ENCODE data around the gene RUVBL2. TPM values are rescaled to one million over a fixed set of nuclear protein-coding genes. Genes with fewer than 3 reads are reported as not detected.
A peak's percentile ranks its signal among the peaks of the same experiment; 100 is the strongest.

Gene RUVBL2
- total RNA-seq, 1 donor from 2014 or later = 101 TPM

- Histone ChIP-seq H3K27ac (ENCODE audit: low read depth, low read length) (peak overlapping the region; percentile 90), H3K27me3 (ENCODE audit: control insufficient read depth in 3 of 3, insufficient read depth in 3 of 3, low read length in 3 of 3) (no peaks in the 10 kb centered on the region), H3K9ac (ENCODE audit: low read depth in 1 of 3, low read length in 3 of 3) (peak overlapping the region in 1 of 3 donors; percentile 33), H3K9me3 (ENCODE audit: control insufficient read depth in 3 of 3, low read length in 3 of 3) (no peaks in the 10 kb centered on the region), H3K4me1 (ENCODE audit: control insufficient read depth in 3 of 3, insufficient read depth in 3 of 3, low read length in 3 of 3) (peaks cover 41 to 54% (median 48%) of the 10 kb centered on the region in 3 donors), H3K4me3 (ENCODE audit: low read length in 3 of 3) (no peak overlapping the region), H3K36me3 (ENCODE audit: control insufficient read depth in 3 of 3, insufficient read depth in 3 of 3, low read length in 3 of 3) (peaks cover 57 to 63% (median 61%) of the 10 kb centered on the region in 3 donors)
These were observed 24.2 kb upstream of the RUVBL2 start for GRCh38 chr19:48969276-48970138.

DNA sequence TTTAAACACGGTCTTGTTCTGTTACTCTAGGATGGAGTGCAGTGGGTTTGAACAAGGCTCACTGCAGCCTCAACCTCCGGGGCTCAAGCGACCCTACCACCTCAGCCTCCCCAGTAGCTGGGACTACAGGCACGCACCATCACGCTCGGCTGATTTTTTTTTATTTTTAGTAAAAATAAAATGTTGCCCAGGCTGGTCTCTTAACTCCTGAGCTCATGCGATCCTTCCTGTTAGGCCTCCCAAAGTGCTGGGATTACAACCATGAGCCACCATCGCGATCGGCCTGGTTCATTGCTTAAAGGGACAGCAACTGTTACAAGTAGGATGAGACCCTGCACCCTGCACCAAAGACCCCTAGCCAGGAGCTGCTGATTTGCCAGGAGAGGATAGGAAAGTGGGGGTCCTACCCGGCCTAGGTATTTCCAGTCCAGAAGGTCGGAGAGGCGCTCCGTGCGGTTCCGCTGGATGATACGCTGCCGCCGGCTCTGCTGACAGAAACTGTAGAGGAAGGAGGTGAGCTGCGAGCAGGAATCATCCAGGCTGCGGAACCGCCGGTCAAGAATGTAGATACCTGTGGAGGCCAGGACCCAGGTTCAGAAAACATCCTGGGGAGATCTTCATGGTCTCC is 23.4 kb upstream of the RUVBL2 start:
- Histone ChIP-seq H3K9ac (ENCODE audit: low read depth in 1 of 3, low read length in 3 of 3) (no peak overlapping the region), H3K4me3 (ENCODE audit: low read length in 3 of 3) (no peak overlapping the region), H3K27me3 (ENCODE audit: control insufficient read depth in 3 of 3, insufficient read depth in 3 of 3, low read length in 3 of 3) (no peaks in the 10 kb centered on the region), H3K27ac (ENCODE audit: low read depth, low read length) (no peak overlapping the region), H3K9me3 (ENCODE audit: control insufficient read depth in 3 of 3, low read length in 3 of 3) (no peaks in the 10 kb centered on the region), H3K36me3 (ENCODE audit: control insufficient read depth in 3 of 3, insufficient read depth in 3 of 3, low read length in 3 of 3) (peaks cover 59 to 65% (median 64%) of the 10 kb centered on the region in 3 donors), H3K4me1 (ENCODE audit: control insufficient read depth in 3 of 3, insufficient read depth in 3 of 3, low read length in 3 of 3) (peaks cover 38 to 51% (median 45%) of the 10 kb centered on the region in 3 donors)

GRCh38 chr19:48970923-48971395 is 22.7 kb upstream of the RUVBL2 start:
- H3K4me1 ChIP-seq (ENCODE audit: control insufficient read depth in 3 of 3, insufficient read depth in 3 of 3, low read length in 3 of 3) = peaks cover 36 to 50% (median 44%) of the 10 kb centered on the region in 3 donors
- peaks cover 57 to 62% (median 61%) of the 10 kb centered on the region in 3 donors for H3K36me3 ChIP-seq (ENCODE audit: control insufficient read depth in 3 of 3, insufficient read depth in 3 of 3, low read length in 3 of 3)

GRCh38 chr19:48975947-48976847 is 17.5 kb upstream of the RUVBL2 start:
- H3K9me3 ChIP-seq (ENCODE audit: control insufficient read depth in 3 of 3, low read length in 3 of 3) = no peaks in the 10 kb centered on the region
- no peak overlapping the region for H3K9ac ChIP-seq (ENCODE audit: low read depth in 1 of 3, low read length in 3 of 3)
- peaks cover 24 to 37% (median 31%) of the 10 kb centered on the region in 3 donors for H3K36me3 ChIP-seq (ENCODE audit: control insufficient read depth in 3 of 3, insufficient read depth in 3 of 3, low read length in 3 of 3)
- H3K4me1 ChIP-seq (ENCODE audit: control insufficient read depth in 3 of 3, insufficient read depth in 3 of 3, low read length in 3 of 3) = peaks cover 9 to 19% (median 16%) of the 10 kb centered on the region in 3 donors
- no peaks in the 10 kb centered on the region for H3K27me3 ChIP-seq (ENCODE audit: control insufficient read depth in 3 of 3, insufficient read depth in 3 of 3, low read length in 3 of 3)
- peak overlapping the region; percentile 94 for H3K27ac ChIP-seq (ENCODE audit: low read depth, low read length)
- H3K4me3 ChIP-seq (ENCODE audit: low read length in 3 of 3) = no peak overlapping the region

More at GRCh38 chr19:48970923-48971395, 22.7 kb upstream of the RUVBL2 start:
- no peak overlapping the region for H3K9ac ChIP-seq (ENCODE audit: low read depth in 1 of 3, low read length in 3 of 3)
- no peak overlapping the region for H3K4me3 ChIP-seq (ENCODE audit: low read length in 3 of 3)
- H3K9me3 ChIP-seq (ENCODE audit: control insufficient read depth in 3 of 3, low read length in 3 of 3) = no peaks in the 10 kb centered on the region
- no peak overlapping the region for H3K27ac ChIP-seq (ENCODE audit: low read depth, low read length)
- no peaks in the 10 kb centered on the region for H3K27me3 ChIP-seq (ENCODE audit: control insufficient read depth in 3 of 3, insufficient read depth in 3 of 3, low read length in 3 of 3)

GRCh38 chr19:48977061-48977460 is 16.6 kb upstream of the RUVBL2 start:
- Histone ChIP-seq H3K27ac (ENCODE audit: low read depth, low read length) (peak overlapping the region; percentile 94), H3K9ac (ENCODE audit: low read depth in 1 of 3, low read length in 3 of 3) (no peak overlapping the region), H3K27me3 (ENCODE audit: control insufficient read depth in 3 of 3, insufficient read depth in 3 of 3, low read length in 3 of 3) (no peaks in the 10 kb centered on the region), H3K9me3 (ENCODE audit: control insufficient read depth in 3 of 3, low read length in 3 of 3) (no peaks in the 10 kb centered on the region), H3K4me3 (ENCODE audit: low read length in 3 of 3) (no peak overlapping the region), H3K36me3 (ENCODE audit: control insufficient read depth in 3 of 3, insufficient read depth in 3 of 3, low read length in 3 of 3) (peaks cover 32 to 42% (median 35%) of the 10 kb centered on the region in 3 donors), H3K4me1 (ENCODE audit: control insufficient read depth in 3 of 3, insufficient read depth in 3 of 3, low read length in 3 of 3) (peaks cover 9 to 26% (median 17%) of the 10 kb centered on the region in 3 donors)

- H3K4me3 ChIP-seq (ENCODE audit: low read length in 3 of 3) = no peak overlapping the region
- no peaks in the 10 kb centered on the region for H3K27me3 ChIP-seq (ENCODE audit: control insufficient read depth in 3 of 3, insufficient read depth in 3 of 3, low read length in 3 of 3)
- H3K9me3 ChIP-seq (ENCODE audit: control insufficient read depth in 3 of 3, low read length in 3 of 3) = no peaks in the 10 kb centered on the region
- H3K9ac ChIP-seq (ENCODE audit: low read depth in 1 of 3, low read length in 3 of 3) = no peak overlapping the region
- H3K4me1 ChIP-seq (ENCODE audit: control insufficient read depth in 3 of 3, insufficient read depth in 3 of 3, low read length in 3 of 3) = peaks cover 20 to 47% (median 39%) of the 10 kb centered on the region in 3 donors
- H3K36me3 ChIP-seq (ENCODE audit: control insufficient read depth in 3 of 3, insufficient read depth in 3 of 3, low read length in 3 of 3) = peaks cover 45 to 55% (median 47%) of the 10 kb centered on the region in 3 donors
- H3K27ac ChIP-seq (ENCODE audit: low read depth, low read length) = peak overlapping the region; percentile 67
These were observed 11.4 kb upstream of the RUVBL2 start for GRCh38 chr19:48982280-48982679.

- Histone ChIP-seq H3K9me3 (ENCODE audit: control insufficient read depth in 3 of 3, low read length in 3 of 3) (no peaks in the 10 kb centered on the region), H3K27me3 (ENCODE audit: control insufficient read depth in 3 of 3, insufficient read depth in 3 of 3, low read length in 3 of 3) (no peaks in the 10 kb centered on the region), H3K36me3 (ENCODE audit: control insufficient read depth in 3 of 3, insufficient read depth in 3 of 3, low read length in 3 of 3) (peaks cover 45 to 60% (median 52%) of the 10 kb centered on the region in 3 donors), H3K9ac (ENCODE audit: low read depth in 1 of 3, low read length in 3 of 3) (peak overlapping the region in 1 of 3 donors; percentile 50), H3K4me1 (ENCODE audit: control insufficient read depth in 3 of 3, insufficient read depth in 3 of 3, low read length in 3 of 3) (peaks cover 36 to 67% (median 55%) of the 10 kb centered on the region in 3 donors), H3K27ac (ENCODE audit: low read depth, low read length) (peak overlapping the region; percentile 98), H3K4me3 (ENCODE audit: low read length in 3 of 3) (no peak overlapping the region)
These were observed 8.0 kb upstream of the RUVBL2 start for GRCh38 chr19:48985711-48986110.

- Histone ChIP-seq H3K27ac (ENCODE audit: low read depth, low read length) (peak overlapping the region; percentile 98), H3K36me3 (ENCODE audit: control insufficient read depth in 3 of 3, insufficient read depth in 3 of 3, low read length in 3 of 3) (peaks cover 49 to 60% (median 55%) of the 10 kb centered on the region in 3 donors)
These were observed 7.5 kb upstream of the RUVBL2 start for GRCh38 chr19:48986211-48986610.

DNA sequence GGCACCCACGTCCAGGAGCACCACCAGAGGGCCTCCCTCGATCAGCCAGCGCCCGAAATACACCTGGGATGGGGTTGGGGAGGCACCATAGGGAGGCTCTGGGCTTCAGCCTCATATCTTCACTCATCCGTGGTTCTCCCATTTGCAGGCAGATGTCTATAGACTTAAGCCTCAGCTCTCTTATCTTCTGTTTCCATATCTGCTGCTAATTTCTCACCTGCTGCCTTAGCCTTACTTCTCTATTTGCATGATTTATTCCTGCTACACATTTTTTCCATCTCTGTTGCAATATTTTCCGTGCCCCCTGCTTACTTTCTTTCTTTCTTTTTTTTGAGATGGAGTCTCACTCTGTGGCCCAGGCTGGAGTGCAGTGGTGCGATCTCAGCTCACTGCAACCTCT is 6.4 kb upstream of the RUVBL2 start:
- Histone ChIP-seq H3K4me1 (ENCODE audit: control insufficient read depth in 3 of 3, insufficient read depth in 3 of 3, low read length in 3 of 3) (peaks cover 52 to 72% (median 66%) of the 10 kb centered on the region in 3 donors), H3K36me3 (ENCODE audit: control insufficient read depth in 3 of 3, insufficient read depth in 3 of 3, low read length in 3 of 3) (peaks cover 49 to 51% (median 50%) of the 10 kb centered on the region in 3 donors), H3K9ac (ENCODE audit: low read depth in 1 of 3, low read length in 3 of 3) (peak overlapping the region in 1 of 3 donors; percentile 45), H3K9me3 (ENCODE audit: control insufficient read depth in 3 of 3, low read length in 3 of 3) (no peaks in the 10 kb centered on the region), H3K27ac (ENCODE audit: low read depth, low read length) (peak overlapping the region; percentile 98), H3K27me3 (ENCODE audit: control insufficient read depth in 3 of 3, insufficient read depth in 3 of 3, low read length in 3 of 3) (no peaks in the 10 kb centered on the region), H3K4me3 (ENCODE audit: low read length in 3 of 3) (peak overlapping the region in 1 of 3 donors; percentile 29)

More at GRCh38 chr19:48986211-48986610, 7.5 kb upstream of the RUVBL2 start:
- Histone ChIP-seq H3K4me3 (ENCODE audit: low read length in 3 of 3) (no peak overlapping the region), H3K27me3 (ENCODE audit: control insufficient read depth in 3 of 3, insufficient read depth in 3 of 3, low read length in 3 of 3) (no peaks in the 10 kb centered on the region), H3K9me3 (ENCODE audit: control insufficient read depth in 3 of 3, low read length in 3 of 3) (no peaks in the 10 kb centered on the region), H3K9ac (ENCODE audit: low read depth in 1 of 3, low read length in 3 of 3) (peak overlapping the region in 1 of 3 donors; percentile 50), H3K4me1 (ENCODE audit: control insufficient read depth in 3 of 3, insufficient read depth in 3 of 3, low read length in 3 of 3) (peaks cover 41 to 72% (median 60%) of the 10 kb centered on the region in 3 donors)
